CD4-positive, alpha-beta T cell treated with Interleukin-15 for 4 hours (primary cell): Measurements from ENCODE around the gene WFIKKN1.
"Not testable (repeated sequence)": the region's sequence is repeated elsewhere in the genome, so short reads cannot be mapped to it uniquely, and the experiment has no call there.

Source experiments
- DNase-seq: peaks from one replicate; pipeline ENCODE4 v3.0.0-alpha.2; 2020; ENCODE audit warnings: low spot score

WFIKKN1 gene

DNA sequence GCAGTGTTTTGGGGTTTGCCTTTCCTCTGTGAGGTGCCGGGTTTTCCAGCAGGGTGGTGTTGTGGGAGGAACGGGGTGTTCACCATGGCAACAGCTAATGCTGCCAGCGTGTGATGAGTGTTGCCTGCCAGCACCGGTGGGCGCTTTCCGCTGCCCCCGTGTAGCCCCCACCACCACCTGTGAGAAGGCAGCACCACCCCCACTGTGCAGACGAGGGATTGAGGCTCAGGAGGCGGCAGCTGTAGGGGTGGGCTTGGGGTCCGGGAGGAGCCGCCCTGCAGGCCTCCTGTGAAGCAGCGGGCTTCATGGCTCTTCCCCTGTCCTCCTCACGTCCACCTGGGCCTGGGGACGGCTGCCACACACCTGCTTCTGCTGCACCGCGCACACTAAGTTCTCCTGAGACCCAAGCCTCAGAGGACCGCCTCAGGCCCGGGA is 35.7 kb upstream of the WFIKKN1 start:
- no peak for DNase-seq

DNA sequence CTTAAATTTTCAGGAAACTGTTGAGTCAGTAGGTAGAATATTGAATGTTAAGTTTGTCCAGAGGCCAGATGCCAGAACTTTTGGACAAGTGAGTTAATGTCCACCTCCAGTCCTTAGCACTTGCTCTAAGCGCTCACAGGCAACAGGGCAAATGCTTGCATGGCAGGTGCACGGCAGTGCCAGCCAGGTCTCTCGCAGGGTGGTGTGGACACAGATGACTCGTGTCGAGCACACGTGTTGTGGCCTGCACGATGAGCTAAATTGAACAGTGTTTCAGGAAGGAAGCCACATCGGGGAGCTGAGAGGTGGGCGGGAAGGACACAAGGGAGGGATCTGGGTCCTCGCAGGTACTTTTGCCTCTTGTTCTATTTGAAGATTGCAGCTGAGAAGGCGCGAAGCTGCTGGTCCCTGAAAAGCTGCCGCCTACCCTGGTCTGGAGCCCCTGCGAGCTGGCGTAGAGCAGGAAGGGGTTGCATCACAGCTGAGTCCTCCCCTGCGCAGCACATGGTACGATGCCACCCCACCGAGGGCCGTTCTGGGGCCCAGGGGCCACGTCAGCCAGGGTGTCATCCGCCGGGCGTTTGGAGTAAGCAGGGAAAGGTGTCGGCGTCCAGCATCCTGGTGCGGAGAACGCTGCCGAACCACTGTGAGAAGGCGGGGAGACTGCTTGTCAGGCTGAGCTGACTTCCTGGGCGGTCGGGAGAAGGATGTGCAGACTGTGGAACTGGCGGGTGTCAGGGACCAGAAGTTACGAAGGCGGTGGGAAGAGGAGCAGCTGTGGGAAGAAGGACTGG is 34.6 kb upstream of the WFIKKN1 start:
- no peak for DNase-seq

GRCh38 chr16:596736-597060 is 34.1 kb upstream of the WFIKKN1 start:
- DNase-seq: no peak

GRCh38 chr16:597655-598054 is 33.1 kb upstream of the WFIKKN1 start:
- not testable (repeated sequence) for DNase-seq

DNA sequence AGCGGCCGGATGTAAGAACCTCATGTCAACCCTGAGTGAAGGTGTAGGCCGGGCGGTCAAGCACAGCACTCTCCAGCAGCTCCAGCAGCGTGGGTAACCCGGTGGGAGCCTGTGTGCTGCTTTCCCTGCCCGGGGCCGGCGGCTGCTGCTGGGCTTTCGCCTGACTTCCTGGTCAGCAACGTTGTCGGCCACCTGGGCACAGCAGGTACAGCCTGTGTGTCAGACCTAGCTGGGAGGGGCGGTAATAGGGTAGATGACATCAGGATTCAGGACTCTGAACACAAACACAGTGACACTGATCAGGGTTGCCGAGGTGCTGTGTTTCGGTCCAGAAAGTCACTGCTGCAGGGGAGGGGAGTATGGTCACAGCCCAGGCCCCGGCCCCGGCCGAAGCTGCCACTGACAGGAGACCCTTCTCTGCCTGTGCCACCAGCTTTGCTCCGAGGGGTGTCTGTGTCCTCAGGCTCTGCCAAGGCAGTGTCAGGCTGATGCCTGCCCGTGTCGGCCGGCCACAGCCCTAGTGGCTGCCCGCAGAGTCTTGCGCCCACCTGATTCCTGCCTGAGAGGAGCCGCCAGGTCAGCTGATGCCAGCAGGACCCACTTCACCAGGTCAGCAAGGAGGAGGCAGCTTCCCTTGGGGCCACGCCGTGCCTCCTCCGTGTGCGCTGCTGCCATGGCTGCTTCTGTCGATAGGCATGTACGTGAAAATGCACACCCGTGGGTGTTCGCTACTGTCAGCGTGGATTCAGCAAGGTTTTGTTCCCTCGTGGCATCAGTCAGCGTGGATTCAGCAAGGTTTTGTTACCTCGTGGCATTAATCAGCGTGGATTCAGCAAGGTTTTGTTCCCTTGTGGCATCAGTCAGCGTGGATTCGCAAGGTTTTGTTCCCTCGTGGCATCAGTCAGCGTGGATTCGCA is 31.7 kb upstream of the WFIKKN1 start:
- no peak for DNase-seq

- no peak for DNase-seq
Measured at GRCh38 chr16:600781-601180, 30.0 kb upstream of the WFIKKN1 start.

- no peak for DNase-seq
Measured at GRCh38 chr16:603933-604332, 26.9 kb upstream of the WFIKKN1 start.

DNA sequence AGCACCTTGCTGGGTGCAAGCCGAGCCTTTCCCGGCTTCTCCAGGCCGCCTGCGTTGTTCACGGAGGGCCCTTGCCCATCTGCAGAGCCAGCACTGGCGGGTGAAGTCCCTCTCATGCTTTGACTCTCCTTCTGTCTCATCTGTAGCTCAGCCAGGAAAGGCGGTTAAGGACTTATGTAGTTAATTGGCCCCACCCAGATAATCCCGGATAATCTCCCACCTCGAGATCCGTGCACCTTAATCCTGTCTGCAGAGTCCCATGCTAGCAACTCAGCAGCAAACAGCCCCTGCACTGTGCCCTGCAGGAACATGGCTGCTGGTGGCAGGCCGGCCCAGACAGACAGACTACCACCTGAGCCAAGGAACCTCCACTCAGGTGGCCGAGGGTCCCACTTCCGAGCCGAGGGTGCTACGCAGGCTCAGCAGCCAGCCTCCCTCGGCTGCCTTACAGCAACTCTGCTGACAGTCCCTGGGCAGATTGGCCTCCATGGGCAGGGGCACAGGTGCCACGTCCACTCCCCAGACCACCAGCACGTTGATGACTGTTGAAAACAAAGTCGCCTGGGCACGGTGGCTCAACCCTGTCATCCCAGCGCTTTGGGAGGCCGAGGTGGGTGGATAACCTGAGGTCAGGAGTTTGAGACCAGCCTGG is 24.0 kb upstream of the WFIKKN1 start:
- no peak for DNase-seq

GRCh38 chr16:608019-608418 is 22.8 kb upstream of the WFIKKN1 start:
- no peak for DNase-seq

- no peak for DNase-seq
Measured at GRCh38 chr16:609316-609715, 21.5 kb upstream of the WFIKKN1 start.

DNA sequence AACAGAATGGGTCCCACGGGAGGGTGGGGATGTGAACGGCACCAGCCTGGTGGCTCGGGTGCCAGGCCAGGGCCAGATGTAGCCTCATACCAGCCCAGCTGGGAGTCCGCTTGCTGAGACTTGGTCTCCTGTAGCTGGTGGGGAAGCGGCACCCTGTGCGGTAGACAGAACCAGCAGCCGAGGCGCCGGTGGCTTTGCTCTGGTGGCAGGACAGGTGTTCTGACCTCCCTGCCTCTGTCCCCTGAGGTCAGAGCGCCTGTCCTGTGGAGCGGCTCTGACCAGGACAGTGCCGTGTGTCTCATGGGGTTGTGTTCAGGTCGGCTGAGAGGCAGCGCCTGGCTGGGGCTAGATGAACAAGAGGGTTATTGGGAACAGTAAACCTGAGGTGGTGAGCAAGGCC is 20.8 kb upstream of the WFIKKN1 start:
- no peak for DNase-seq

- DNase-seq: peak; percentile 49
Measured at GRCh38 chr16:610513-611381, 20.0 kb upstream of the WFIKKN1 start.

DNA sequence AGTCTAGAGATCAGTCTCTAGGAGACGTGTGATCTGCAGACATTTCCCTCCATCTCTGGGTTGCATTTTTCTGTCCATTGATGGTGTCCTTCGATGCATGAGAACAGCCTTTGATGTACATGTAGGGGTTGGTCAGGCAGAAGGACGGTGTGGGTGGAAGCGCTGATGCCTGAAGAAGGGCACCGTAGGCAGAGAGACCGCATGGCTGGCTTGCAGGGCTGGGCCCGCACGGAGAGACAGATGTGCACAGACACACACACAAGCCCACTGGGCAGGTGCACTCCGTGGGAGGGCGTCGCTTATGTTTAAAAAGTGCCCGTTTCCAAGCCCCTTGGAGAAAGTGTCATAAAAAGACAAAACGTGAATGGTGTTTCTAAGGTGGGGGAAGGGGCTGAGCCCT is 15.7 kb upstream of the WFIKKN1 start:
- no peak for DNase-seq

DNA sequence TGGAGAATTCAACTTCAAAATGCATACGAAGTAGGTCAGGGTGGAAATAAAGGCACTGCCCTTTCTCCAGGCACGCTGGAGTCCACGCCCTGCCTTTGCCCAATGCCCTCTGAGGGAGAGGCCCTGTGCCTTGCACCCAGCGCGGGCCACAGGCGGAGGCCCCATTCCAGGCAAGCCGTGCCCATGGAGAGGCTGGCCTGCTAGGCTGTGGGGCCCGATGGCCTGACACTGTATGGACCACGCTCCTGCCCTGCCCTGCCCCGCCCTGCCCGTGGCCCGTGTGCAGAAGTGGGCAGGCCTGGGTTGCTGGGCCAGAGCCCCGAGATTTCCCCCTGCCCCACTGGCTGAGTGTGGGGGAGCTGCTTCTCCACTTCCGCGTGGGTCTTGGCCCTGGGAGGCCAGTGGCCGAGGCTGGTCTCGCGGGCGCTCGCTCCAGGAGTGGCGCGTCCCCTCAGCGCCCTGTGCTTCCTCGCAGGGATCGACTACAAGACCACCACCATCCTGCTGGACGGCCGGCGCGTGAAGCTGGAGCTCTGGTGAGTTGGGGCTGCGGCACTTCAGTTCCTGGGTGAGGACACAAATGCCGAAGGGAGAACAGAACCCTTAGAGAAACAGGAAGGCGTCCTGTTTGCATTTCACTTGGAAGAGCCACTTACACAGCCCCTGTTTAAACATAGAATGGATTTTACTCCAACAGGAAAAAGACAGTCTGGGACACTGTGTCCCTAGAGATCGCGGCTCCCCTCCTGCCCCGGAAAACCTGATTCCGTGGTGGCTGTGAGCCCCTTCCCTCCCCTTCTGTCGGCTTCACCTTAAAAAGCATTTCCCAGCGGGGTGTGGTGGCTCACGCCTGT is 13.8 kb upstream of the WFIKKN1 start:
- DNase-seq: no peak

GRCh38 chr16:617855-618254 is 12.9 kb upstream of the WFIKKN1 start:
- DNase-seq: no peak

DNA sequence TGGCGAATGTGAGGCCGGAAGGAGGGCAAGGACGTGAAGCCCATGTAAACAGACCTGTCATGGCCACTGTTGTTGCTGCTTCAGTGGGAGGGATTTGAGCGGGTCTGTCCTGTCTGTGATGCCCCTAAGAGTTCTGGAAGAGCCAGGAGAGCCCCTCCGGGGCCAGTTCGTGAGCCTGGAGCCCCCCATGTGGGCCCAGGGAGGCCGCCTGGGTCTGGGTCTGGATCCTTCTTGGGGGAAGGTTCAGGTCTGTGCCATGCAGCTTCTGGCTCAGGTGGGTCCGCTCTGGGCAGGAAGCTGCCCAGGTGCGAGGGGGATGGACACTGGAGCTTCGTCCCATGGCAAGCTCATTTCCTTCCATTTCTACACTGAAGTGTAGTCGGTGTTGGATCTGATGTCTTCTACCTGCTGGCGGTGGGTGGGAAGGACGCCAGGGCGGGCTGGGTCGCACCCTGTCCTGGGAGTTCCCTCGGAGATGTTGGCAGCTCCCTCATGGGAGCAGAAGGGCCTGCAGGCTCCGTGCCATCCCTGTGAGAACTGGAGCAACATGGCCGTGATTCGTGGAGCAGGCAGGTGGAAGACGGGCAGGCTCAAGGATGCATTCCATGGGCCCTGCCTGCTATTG is 11.2 kb upstream of the WFIKKN1 start:
- no peak for DNase-seq

GRCh38 chr16:620700-621525 is 9.9 kb upstream of the WFIKKN1 start:
- no peak for DNase-seq

- no peak for DNase-seq
Measured at GRCh38 chr16:621526-622105, 9.2 kb upstream of the WFIKKN1 start.

DNA sequence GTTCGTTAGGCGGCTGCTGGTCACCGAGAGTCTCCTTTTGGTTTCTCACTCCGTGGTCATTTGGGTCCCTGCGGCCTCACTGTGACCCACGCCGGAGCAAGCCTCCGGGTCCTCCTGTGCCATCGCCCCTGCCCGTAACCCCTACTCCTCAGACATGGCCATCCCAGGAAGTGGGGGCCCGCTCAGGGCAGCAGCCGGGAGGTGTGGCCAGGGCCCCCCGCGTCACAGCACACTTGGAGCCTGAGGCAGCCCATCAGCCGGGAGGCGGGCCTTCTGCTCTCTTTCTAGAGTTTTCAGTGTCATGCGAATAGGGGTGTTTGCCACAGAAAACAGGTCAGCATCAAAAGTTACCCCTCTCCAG is 7.9 kb upstream of the WFIKKN1 start:
- no peak for DNase-seq
